G401.6 (cell line): ENCODE data around the gene NDUFA9.

Experiments
- FAIRE-seq: peaks from 2 replicates; lab custom pipeline; 2012; peaks lifted over from hg19 to GRCh38; lab: Jason Lieb, UNC

Gene NDUFA9

DNA sequence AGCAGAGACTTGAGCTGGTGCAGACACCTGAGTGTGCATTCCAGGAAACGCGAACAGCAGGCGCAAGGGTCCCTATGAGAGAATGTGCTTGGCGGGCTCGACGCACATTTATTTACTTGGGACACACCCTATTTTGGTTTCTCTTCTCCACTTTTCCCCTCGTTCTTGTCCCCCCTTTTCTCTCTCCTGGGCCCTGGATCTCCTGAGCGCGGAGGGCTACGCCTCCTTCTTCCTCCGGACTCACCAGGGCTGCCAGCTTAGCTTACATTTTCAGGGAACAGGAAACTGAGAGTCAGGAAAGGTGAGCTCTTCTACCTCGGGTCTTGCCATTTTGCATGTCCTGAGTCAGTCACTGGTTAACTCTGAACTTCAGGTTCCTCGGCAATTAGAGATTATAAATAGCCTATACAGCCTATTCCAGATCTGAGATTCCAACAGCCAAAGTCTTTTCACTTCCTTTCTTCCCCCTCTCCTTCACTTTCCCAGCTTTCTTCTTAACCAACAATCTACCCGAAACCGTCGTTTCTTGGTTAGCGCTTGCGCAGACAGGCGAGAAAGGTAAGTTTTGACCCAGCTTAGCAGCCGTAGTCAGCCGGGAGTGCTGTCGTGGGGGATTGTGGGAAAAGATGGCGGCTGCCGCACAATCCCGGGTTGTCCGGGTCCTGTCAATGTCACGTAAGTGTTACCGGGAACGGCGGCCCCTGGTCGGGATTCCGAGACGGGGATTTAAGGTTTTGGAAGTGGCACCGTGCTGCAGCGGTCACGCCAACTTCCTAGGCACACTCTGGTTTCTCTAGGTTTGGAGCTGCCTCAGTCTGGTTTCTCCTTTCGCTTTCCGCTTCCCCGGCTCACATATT is at the start of gene NDUFA9, which contains the start of gene AKAP3:
Gene NDUFA9, plus strand, starts transcription at position 614 of the 857 bp plus-strand sequence. Its CDS starts 13 bp downstream, at position 627.
Gene AKAP3, minus strand, starts transcription at position 551 of the 857 bp plus-strand sequence. CDS start 10,855 bp downstream, outside the sequence.
- FAIRE-seq = peak; percentile 92

DNA sequence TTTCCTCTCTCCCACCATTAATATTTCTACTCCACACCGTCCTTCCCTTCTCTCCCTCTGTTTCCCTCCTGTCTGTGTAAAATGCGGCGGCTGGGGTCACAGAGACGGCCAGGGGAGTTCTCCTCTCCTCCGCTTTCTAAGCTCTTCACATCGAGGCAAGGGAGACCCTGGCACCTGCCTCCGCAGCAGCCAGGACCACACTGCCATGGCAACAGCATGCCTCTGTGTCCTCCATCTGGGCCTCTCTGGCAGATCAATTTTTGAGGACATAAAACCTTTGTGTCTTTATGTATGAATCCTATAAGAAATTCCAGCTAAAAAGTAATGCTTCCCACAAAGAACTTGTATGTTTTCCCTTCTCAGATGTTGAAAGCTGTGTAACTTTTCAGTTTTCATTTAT is 45.5 kb upstream of the NDUFA9 start:
- FAIRE-seq = no peak

DNA sequence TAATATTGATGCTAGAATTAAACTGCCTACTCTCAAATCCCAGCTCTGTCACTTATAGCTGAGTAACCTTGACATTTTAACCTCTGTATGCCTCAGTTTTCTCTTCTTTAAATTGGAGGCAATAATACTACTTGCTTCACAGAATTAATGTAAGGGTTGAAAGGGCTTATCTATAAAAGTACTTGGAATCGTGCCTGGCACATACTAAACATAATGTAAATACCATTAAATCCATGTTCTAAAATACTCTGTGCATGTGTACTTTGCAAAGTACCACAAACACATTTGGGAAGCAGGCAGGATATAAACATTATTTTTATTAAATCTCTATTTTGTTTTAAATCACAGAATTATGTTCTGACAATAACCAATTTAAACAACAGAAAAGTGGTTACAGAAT is 45.0 kb upstream of the NDUFA9 start:
- FAIRE-seq = no peak

DNA sequence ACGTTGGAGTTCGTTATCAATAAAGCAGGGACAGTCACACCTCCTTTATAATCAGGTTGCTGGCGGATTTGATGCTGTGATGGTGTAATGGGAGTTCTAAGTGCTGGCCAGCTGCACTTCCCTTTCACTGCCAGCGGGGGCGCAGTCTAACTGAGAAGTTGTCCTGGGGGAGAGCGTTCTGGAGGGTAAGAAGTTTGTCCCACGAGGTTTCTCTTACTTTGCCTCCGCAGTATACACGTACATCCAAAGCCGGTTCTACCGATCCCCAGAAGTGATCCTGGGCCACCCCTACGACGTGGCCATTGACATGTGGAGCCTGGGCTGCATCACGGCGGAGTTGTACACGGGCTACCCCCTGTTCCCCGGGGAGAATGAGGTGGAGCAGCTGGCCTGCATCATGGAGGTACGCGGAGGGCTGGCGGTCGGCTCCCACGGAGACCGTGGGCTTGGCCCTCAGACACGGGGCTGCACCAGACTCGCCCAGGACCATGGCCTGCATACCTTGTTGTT is 44.2 kb upstream of the NDUFA9 start:
- peak; percentile 92 for FAIRE-seq

DNA sequence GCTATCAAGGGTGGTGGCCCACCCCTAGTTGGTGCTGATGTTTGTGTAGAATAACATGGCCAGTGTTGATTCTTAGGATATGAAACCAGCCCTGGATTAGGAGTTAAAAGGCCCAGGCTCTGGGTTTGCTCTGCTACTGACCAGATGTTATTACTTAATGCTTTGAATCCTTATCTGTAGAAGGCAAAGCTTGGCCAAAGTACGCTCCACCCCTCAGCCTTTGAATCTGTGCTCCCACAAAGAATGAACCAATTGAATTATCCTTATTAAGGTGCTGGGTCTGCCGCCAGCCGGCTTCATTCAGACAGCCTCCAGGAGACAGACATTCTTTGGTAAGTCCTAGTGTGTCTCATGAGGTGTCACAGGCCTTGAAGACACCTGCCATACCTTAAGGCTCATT is 41.9 kb upstream of the NDUFA9 start:
- no peak for FAIRE-seq

DNA sequence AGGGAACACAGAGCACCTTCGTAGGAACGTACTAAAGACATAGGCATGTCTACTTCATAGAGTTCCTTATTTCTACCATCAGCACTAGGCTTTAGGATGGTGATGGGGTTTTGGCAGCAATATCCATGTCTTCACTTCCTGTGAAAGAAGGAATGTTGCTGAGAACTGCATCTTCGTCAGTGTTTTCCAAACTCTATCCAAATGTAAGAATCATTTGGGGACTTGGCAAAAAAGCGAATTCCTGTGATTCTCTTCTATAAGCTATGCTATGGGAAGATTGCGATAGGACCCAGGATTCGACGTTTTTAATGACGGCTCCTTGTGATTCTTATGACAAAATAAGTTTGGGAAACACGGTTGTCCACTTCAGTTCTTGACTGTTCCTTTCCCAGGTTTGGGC is 39.8 kb upstream of the NDUFA9 start:
- FAIRE-seq = no peak

DNA sequence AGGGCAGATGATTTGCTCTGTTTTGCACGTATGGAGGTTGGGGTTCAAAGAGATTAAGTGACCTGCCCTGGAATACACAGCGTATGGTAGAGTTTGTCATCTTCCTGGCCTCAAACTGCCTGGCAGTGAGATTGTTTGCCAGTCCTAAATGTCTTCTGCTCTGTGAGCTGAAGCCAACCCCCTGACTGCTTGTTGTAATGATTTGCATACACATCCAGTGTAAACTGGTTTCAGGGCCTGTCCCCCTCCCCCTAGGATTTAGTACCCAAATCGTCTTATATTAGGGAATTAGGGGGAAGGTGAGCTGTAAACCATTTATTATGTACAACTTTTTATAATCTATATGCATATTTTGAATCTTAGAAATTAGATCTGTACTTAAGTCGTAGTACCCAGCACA is 38.4 kb upstream of the NDUFA9 start:
- FAIRE-seq = no peak

DNA sequence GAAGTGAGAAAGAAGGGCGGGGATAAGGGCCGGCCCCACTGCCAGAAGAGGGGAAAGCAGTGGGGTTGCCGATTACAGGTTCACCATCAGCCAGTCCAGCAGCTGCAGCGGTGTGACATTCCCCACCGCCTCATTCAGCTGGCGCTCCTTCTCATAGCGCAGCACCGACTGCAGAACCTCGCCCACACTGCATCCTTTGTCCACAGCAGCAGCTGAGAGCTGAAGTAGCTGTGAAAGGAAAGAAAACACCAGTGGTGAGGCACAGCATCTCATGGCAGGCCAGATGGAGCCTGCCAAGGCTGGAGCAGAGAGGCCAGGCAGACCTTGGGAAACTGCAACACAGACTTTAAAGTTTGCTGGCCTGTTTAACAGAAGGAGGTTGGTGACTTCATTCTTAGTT is 33.2 kb upstream of the NDUFA9 start:
- no peak for FAIRE-seq

DNA sequence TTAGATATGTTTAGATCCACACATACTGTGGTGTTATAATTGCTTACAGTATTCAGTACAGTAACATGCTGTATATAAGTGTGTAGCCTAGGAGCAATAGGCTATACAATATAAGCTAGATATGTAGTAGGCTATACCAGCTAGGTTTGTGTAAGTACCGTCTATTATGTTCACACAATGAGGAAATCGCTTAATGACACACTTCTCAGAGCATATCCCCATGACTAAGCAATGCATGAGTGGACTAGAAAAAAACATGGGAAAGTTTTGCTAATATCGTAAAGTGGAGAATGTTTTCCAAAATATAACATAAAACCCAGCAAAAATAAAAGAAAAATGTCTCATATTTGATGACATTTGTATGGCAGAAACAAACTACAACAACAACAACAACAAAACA is 27.4 kb upstream of the NDUFA9 start:
- FAIRE-seq = no peak

DNA sequence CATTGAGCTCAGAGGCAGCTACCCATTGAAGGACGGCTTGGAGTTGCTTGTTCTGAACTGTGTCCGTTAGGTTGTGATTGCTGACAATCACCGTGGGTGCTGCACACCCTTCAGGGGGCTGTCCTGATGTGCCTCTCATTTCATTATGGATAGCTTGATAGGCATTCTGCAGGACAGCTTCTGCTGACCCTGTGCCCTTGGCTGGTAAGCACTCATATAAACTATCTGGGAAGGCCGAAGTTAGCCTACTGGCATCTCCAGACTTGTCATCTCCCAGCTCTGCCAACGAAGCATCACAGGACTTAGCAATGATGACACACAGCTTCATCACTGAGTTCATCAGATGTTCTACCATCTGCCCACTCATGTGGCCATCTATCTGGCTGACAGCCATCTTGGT is 22.4 kb upstream of the NDUFA9 start:
- no peak for FAIRE-seq

DNA sequence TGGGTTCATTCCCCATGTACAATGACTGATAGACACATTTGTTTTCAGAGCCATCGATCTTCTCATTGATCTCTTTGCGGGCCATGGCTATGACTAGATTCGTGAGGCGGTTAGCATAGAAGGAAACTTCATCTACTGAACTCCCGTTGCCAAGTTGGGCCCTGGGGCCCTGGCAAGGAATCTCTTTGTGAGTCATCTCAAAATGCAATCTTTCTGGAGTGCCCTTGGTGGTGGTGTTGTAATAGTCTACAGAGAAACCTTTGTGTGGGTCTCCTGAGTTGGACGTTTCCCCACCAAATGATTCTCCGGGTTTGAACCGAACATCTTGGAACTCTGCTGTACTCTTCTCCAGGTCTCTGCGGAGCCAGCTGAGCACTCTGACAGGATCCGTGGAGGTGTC is 20.5 kb upstream of the NDUFA9 start:
- no peak for FAIRE-seq

DNA sequence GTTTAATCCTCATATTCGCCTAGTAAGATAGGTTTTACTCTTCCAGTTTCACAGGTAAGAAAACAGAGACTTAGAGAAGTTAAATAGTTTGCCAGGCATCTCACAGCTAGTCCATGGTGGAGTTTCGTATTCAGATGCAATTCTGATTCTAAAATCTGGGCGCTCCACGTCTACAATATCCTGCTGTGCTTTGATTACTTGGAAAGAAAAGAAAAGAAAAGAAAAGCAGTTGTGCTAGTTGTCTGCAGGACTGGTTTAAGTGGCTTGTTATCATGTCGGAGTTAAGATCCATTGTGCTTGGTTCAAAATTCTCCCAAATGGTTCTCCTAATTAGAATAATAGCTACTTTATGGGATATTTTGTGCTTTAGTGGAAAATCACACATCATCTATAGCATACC is 18.7 kb upstream of the NDUFA9 start:
- no peak for FAIRE-seq

DNA sequence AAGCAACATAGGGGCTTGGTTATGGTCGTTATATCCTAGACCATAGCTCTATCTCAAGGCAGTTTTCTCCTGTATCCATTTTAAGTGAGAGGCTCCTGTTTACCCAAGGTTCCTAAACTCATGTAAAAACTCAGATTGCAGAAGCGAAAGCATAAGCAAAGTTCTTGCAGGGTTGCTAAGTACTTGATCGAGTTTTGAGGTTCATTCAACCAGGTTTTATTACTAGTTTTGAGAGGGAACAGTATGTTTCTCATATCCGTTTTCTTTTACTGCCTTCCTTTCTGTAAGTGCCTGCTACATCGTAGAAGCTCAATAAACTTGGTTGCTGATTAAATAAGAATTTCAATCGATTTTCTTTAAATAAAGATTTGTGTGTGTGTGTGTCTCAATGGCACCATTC is 5.2 kb upstream of the NDUFA9 start:
- no peak for FAIRE-seq

DNA sequence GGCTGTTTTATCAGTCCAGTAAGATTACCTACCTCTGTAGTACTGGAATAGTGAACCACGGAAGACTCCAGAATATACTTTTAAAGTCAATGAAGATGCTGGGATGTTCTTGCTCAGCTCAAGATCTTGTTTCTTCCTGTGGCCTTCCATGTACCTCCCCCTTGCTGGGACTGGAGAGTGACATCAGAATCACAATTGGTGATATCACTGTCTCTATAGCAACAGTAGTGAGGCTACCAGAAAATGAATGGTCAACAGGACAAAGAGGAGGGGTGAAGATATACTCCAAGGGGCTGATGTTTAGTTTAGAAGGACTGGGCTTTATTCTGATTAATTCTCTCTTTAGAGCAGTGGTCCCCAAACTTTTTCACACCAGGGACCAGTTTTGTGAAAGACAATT is 3.9 kb upstream of the NDUFA9 start:
- no peak for FAIRE-seq

DNA sequence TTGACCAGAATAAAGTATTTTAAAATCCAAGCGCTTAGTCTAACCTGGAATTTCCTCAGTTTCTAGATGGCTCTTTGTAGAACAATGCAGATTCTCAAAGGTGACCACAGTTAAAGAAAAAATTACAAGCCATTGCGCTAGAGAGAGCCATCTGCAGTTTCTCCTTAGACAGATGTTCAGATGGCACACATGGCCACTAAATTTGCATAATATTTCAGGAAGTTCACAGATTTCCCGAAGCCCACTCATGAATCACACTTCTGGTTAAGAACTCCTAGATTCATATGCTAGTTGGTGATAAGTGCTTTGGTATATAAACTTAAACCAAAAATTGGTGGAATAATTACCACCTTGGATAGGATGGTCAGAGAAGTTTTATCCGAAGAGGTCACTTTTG is 812 bp upstream of the NDUFA9 start:
- no peak for FAIRE-seq

DNA sequence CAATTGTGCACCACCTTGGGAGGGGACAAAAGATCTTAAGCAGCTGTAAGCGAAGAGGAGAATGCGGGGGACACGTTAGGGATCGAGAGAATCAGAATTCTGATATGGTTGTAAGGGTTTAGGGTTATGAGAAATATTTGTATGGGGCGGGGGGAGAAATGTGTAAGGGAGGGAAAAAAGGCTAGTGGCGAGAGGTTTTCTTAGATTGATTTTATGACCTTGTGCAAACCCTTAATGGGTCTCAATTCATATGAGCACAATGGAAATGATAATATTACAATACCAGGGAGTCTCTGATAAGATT is 396 bp downstream of the NDUFA9 start:
- FAIRE-seq = no peak

DNA sequence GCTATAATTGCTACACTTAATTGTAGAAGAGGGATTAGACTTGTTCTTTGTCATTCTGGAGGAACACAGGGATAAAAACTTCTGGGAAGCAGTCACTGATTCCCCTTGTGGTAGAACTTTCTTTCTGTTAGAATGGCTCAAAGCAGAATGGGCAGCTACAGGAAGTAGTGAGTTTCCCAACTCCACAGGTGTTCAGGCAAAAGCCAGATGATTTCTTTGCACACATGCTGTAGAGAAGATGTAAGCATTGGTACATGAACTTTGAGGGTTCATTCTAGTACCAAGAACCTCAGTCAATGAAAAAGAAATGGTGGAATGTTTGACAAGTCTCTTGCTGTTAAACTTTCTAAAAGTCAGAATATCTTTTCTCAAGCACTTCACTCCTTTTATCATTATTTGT is 4.3 kb downstream of the NDUFA9 start:
- FAIRE-seq = no peak

DNA sequence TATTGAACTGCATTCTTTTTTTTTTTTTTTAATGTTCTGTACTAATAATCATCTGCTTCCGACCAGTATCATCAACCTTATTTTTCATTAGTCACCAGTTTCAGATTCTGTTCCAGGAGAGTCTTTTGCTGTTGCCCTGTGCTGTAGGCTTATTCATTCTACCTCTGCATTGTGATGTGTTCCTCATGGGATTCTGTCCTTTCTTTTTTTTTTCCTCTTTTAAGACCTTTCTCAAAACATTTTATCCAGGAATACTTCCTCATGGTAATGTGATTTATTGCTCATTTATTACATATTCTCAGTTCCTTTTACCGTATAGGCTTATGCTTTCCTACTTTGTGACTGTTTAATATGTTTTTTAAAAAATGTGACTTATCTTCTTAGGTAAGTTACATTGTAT is 4.8 kb downstream of the NDUFA9 start:
- no peak for FAIRE-seq

DNA sequence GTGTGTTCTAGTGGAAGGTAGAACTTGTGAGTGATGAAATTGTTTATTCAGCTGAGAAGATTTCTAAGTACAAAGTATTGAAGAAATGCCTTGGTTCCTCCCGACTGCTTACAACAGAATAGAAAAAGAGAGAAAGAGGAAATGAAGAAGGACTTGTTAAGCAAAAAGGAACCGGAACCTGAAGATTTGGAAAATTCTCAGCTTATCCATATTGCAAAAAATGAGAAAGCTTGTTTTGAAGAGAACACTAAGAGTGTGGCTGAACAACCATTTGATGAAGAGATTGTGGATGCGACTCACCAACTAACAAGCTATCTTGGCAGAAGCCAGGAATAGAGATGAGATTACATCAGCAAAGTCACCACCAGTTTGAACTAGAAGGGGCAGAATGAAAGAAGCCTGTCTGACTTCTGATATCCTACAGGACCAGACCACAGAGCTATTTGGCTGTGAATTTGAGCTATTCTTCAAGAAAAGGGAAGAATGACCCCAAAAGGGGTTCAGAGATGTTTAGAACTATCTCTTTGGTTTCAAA is 15.1 kb downstream of the NDUFA9 start:
- no peak for FAIRE-seq

DNA sequence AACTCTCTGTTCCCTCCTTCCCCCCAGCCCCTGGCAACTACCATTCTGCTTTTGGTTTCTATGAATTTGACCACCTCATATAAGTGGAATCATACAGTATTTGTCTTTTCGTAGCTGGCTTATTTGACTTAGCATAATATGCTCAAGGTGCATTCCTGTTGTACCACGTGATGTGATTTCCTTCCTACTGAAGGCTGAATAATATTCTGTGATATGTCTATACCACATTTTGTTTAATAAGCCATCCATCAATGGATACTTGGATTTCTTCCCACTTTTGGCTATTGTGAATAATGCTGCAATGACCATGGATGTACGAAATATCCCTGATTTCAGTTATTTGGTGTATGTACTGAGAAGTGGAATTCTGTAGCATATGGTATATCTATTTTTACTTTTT is 16.3 kb downstream of the NDUFA9 start:
- no peak for FAIRE-seq

DNA sequence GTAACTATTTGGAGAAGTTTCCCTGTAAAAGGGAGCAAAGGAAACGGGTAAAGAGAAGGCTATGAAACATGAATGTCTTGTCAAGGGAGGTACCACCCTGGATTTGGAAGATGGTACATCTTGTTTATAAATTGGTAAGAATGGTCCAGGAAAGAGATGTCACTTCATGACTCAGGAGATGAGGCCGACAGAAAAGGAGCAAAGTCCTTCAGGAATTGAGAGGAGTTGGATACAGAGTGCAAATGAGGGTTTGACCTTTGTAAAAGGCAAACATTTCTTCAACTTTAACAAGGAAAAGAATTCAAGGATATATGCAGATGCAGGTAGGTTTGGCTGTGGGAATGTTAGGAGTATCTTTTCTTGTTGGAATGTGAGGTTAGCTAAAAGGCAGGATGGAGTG is 30.8 kb downstream of the NDUFA9 start:
- no peak for FAIRE-seq

DNA sequence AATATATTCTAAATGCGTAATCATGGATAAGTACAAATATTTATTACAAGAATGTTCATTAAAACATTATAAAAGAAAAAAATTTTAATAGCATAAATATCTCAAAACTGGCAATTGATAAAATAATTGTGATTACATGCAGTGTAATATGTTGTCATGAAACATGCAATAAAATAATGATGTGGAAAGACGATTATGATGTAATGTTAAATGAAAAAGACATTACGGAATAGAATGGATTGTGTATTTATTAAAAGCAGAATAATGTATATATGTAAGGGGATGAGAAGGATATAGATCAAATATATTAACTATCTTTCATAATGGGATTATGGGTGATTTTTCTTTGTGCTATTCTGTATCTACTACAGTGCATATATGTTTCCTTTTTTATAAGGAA is 32.8 kb downstream of the NDUFA9 start:
- no peak for FAIRE-seq

DNA sequence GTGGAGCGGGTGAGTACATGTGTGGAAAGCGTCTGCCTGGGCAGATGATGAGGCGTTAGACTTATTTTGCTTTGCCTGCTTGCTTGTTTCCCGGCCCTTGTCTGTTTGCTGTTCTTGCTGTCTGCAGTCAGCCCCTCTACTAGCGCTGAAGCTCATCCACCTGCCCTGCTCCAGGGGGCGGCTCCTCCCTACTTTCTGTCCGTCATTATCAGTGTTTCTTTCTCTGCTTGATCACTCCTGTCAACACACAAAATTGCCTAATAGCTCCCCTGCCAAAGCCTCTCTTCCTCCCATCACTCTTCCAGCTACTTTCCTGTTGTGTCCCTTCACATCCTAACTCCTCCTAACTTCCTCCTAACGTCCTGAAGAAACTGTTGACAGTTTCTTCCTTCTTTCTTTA is 36.4 kb downstream of the NDUFA9 start:
- no peak for FAIRE-seq

DNA sequence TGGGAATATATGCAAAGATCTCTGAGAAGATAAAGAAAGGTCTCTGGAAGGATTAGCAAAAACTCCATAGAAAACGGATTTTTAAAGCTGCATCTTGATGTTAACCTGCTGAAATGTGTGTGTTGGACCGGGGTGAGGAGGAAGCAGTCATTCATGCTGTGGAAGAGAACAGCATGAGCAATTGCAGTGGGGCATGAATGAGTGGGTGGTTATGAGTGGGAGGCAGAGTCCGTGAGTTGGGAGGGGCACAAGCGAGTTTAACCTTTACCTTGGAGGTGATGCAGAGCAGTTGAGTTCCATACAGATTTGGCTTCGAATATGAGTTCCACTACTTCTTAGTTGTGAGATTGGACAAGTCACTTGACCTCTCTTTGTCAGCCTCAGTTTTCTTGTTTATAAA is 41.8 kb downstream of the NDUFA9 start:
- FAIRE-seq = no peak
